Measurements from ENCODE around the gene MED27. TPM values are rescaled to one million over a fixed set of nuclear protein-coding genes. Genes with fewer than 3 reads are reported as not detected.

MED27 gene, protein sequence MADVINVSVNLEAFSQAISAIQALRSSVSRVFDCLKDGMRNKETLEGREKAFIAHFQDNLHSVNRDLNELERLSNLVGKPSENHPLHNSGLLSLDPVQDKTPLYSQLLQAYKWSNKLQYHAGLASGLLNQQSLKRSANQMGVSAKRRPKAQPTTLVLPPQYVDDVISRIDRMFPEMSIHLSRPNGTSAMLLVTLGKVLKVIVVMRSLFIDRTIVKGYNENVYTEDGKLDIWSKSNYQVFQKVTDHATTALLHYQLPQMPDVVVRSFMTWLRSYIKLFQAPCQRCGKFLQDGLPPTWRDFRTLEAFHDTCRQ
- total RNA-seq (10 to 100 TPM in 3 of 5 donors, 1 to 10 TPM in 1, under 1 TPM in 1; 0.87 to 21.9 (median 10.8) TPM), polyA plus RNA-seq (10 to 100 TPM; 12.5 to 13.1 (median 12.8) TPM)
- long read RNA-seq, donor 1, partial matches to known transcripts = 0 of 3 reads
- long read RNA-seq, donor 1, other reads (novel, unspliced or antisense) = 0 of 3 reads
- long read RNA-seq, donor 2, partial matches to known transcripts = 0 of 2 reads
- long read RNA-seq, donor 2, other reads (novel, unspliced or antisense) = 0 of 2 reads
- long read RNA-seq, donor 3, partial matches to known transcripts = 0 of 4 reads
- long read RNA-seq, donor 3, other reads (novel, unspliced or antisense) = 0 of 4 reads
- long read RNA-seq, donor 4, partial matches to known transcripts = 0 of 2 reads
- long read RNA-seq, donor 4, other reads (novel, unspliced or antisense) = 0 of 2 reads
- long read RNA-seq, donor 5, partial matches to known transcripts = 0 of 2 reads
- long read RNA-seq, donor 5, other reads (novel, unspliced or antisense) = 0 of 2 reads
- long read RNA-seq, donor 6, transcript MED27-201 (8 exons, 1,431 nt) = major isoform, 10 of 10 reads
- long read RNA-seq, donor 6, partial matches to known transcripts = 0 of 10 reads
- long read RNA-seq, donor 6, other reads (novel, unspliced or antisense) = 0 of 10 reads
- long read RNA-seq, donor 7, transcript MED27-201 (8 exons, 1,431 nt) = major isoform, 10 of 10 reads
- long read RNA-seq, donor 7, partial matches to known transcripts = 0 of 10 reads
- long read RNA-seq, donor 7, other reads (novel, unspliced or antisense) = 0 of 10 reads
- long read RNA-seq, donor 8, partial matches to known transcripts = 0 of 1 reads
- long read RNA-seq, donor 8, other reads (novel, unspliced or antisense) = 0 of 1 reads
- long read RNA-seq, donor 9, transcript MED27-201 (8 exons, 1,431 nt) = major isoform, 5 of 6 reads
- long read RNA-seq, donor 9, partial matches to known transcripts = 0 of 6 reads
- long read RNA-seq, donor 9, other reads (novel, unspliced or antisense) = 0 of 6 reads
- long read RNA-seq, donor 10 = 0 reads

- Histone ChIP-seq H3K27me3 (no peaks in the 10 kb centered on the region), H3K4me3 (peak within 1 kb of the TSS; percentile 77 to 99 (median 88)), H3K4me1 (peaks cover 13 to 52% (median 31%) of the 10 kb centered on the region in 4 donors), H3K9me3 (no peaks in the 10 kb centered on the region), H3K27ac (peak within 1 kb of the TSS; percentile 23 to 85 (median 71)), H3K36me3 (peaks cover 0 to 28% (median 24%) of the 10 kb centered on the region in 4 donors)
- peak; percentile 96 to 97 for DNase-seq
- TF ChIP-seq, protein P1, sequence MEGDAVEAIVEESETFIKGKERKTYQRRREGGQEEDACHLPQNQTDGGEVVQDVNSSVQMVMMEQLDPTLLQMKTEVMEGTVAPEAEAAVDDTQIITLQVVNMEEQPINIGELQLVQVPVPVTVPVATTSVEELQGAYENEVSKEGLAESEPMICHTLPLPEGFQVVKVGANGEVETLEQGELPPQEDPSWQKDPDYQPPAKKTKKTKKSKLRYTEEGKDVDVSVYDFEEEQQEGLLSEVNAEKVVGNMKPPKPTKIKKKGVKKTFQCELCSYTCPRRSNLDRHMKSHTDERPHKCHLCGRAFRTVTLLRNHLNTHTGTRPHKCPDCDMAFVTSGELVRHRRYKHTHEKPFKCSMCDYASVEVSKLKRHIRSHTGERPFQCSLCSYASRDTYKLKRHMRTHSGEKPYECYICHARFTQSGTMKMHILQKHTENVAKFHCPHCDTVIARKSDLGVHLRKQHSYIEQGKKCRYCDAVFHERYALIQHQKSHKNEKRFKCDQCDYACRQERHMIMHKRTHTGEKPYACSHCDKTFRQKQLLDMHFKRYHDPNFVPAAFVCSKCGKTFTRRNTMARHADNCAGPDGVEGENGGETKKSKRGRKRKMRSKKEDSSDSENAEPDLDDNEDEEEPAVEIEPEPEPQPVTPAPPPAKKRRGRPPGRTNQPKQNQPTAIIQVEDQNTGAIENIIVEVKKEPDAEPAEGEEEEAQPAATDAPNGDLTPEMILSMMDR (IDR thresholded peaks at IDR 0.05) = no peak
- TF ChIP-seq POLR2AphosphoS5 (IDR thresholded peaks at IDR 0.05) (peak; percentile 51 to 92 (median 53)), EP300 (IDR thresholded peaks at IDR 0.05) (no peak), POLR2A (IDR thresholded peaks at IDR 0.05) (no peak)
- intact Hi-C loops (cut with DNase I; ENCODE audit: low total_unique reads) = no loop called here
- 1 to 9% (median 2%) methylated on average over 31 to 41 of the region's 41 CpGs for WGBS, 5 donors
These were observed at the start of gene MED27 for GRCh38 chr9:132079391-132080091. Gene MED27, minus strand, starts transcription at chr9:132079867. Its CDS starts 23 bp downstream, at chr9:132079844.

- H3K27me3 ChIP-seq = peaks cover 2 to 92% (median 53%) of the 10 kb centered on the region in 3 donors
- intact Hi-C loops (cut with DNase I; ENCODE audit: low total_unique reads) = no loop called here
- H3K9me3 ChIP-seq = no peaks in the 10 kb centered on the region
- H3K27ac ChIP-seq = no peak overlapping the region
- H3K4me3 ChIP-seq = no peak overlapping the region
- TF ChIP-seq POLR2AphosphoS5 (IDR thresholded peaks at IDR 0.05) = no peak
- no peak for TF ChIP-seq POLR2A (IDR thresholded peaks at IDR 0.05)
- TF ChIP-seq, protein P1 (IDR thresholded peaks at IDR 0.05) = no peak
- TF ChIP-seq EP300 (IDR thresholded peaks at IDR 0.05) = no peak
- peaks cover 0 to 4% (median 0%) of the 10 kb centered on the region in 4 donors for H3K4me1 ChIP-seq
- DNase-seq = no peak
- 63 to 80% (median 69%) methylated on average over 15 of the region's 15 CpGs for WGBS, 5 donors
- no peaks in the 10 kb centered on the region for H3K36me3 ChIP-seq
These were observed 48.3 kb upstream of the MED27 start for GRCh38 chr9:132127888-132128534.

- Histone ChIP-seq H3K27ac (no peak overlapping the region), H3K4me1 (peaks cover 0 to 4% (median 0%) of the 10 kb centered on the region in 4 donors), H3K4me3 (no peak overlapping the region), H3K36me3 (no peaks in the 10 kb centered on the region), H3K27me3 (peaks cover 2 to 90% (median 46%) of the 10 kb centered on the region in 3 donors), H3K9me3 (no peaks in the 10 kb centered on the region)
- 59 to 73% (median 67%) methylated on average over 13 of the region's 13 CpGs for WGBS, 5 donors
- DNase-seq = no peak
- TF ChIP-seq EP300 (IDR thresholded peaks at IDR 0.05) (no peak), POLR2A (IDR thresholded peaks at IDR 0.05) (no peak), POLR2AphosphoS5 (IDR thresholded peaks at IDR 0.05) (no peak)
- TF ChIP-seq, protein P1 (IDR thresholded peaks at IDR 0.05) = no peak
- intact Hi-C loops (cut with DNase I; ENCODE audit: low total_unique reads) = no loop called here
These were observed 47.1 kb upstream of the MED27 start for GRCh38 chr9:132126680-132127236.
